Keratinocyte (primary cell): ENCODE results near the gene TNFRSF4. TPM values are rescaled to one million over a fixed set of nuclear protein-coding genes. Genes with fewer than 3 reads are reported as not detected.

Experiments used
- DNase-seq: peaks from one replicate; pipeline ENCODE4 v3.0.0-alpha.2; 2011; ENCODE audit warnings: low read depth, missing footprints, low spot score
- FAIRE-seq: peaks from 2 replicates; lab custom pipeline; 2011; peaks lifted over from hg19 to GRCh38; lab: Jason Lieb, UNC
- H2AFZ ChIP-seq: 2 replicates; pipeline ENCODE4 v1.6.0; 2012; ENCODE audit warnings: low read length, control low read depth, inconsistent platforms; ENCODE audit not compliant: control insufficient read depth
- H3K27ac ChIP-seq: 2 replicates; pipeline ENCODE4 v1.5.1; 2011; ENCODE audit warnings: low read length; ENCODE audit not compliant: control insufficient read depth, insufficient read depth
- H3K27me3 ChIP-seq: 3 replicates; pipeline ENCODE4 v1.6.0; 2011; ENCODE audit warnings: low read length; ENCODE audit not compliant: control insufficient read depth, insufficient read depth; ENCODE audit errors: extremely low read depth
- H3K36me3 ChIP-seq, 2 experiments: 2 replicates in 1 of 2; 3 replicates in 1 of 2; pipeline ENCODE4 v1.5.1; 2011; ENCODE audit warnings: low read length in 2 of 2, mild to moderate bottlenecking in 1 of 2; ENCODE audit not compliant: control insufficient read depth in 2 of 2, insufficient read depth in 2 of 2; ENCODE audit errors: extremely low read depth in 1 of 2
- H3K4me1 ChIP-seq: 3 replicates; pipeline ENCODE4 v1.5.1; 2011; ENCODE audit warnings: low read length; ENCODE audit not compliant: control insufficient read depth, insufficient read depth; ENCODE audit errors: extremely low read depth
- H3K4me2 ChIP-seq: 3 replicates; pipeline ENCODE4 v1.6.0; 2011; ENCODE audit warnings: low read depth, low read length; ENCODE audit not compliant: control insufficient read depth, insufficient read depth; ENCODE audit errors: extremely low read depth
- H3K4me3 ChIP-seq, 3 experiments: fragments of 200-600 bp in 1 of 3; sonication (generic) in 1 of 3; 2 replicates in 2 of 3; 3 replicates in 1 of 3; pipeline ENCODE4 v1.5.1; 2011 to 2016; ENCODE audit warnings: low read length in 3 of 3, mild to moderate bottlenecking in 3 of 3, control low read depth in 2 of 3, inconsistent platforms in 1 of 3, low read depth in 1 of 3, mixed read lengths in 1 of 3, mixed run types in 1 of 3, moderate library complexity in 1 of 3; ENCODE audit not compliant: control insufficient read depth in 2 of 3, insufficient read depth in 2 of 3; ENCODE audit errors: extremely low read depth in 1 of 3
- H3K79me2 ChIP-seq: 2 replicates; pipeline ENCODE4 v1.6.0; 2012; ENCODE audit warnings: low read length; ENCODE audit not compliant: control insufficient read depth, insufficient read depth
- H3K9ac ChIP-seq: 3 replicates; pipeline ENCODE4 v1.6.0; 2011; ENCODE audit warnings: low read length; ENCODE audit not compliant: control insufficient read depth, insufficient read depth; ENCODE audit errors: extremely low read depth
- H3K9me1 ChIP-seq: 3 replicates; pipeline ENCODE4 v1.6.0; 2011; ENCODE audit warnings: low read length; ENCODE audit not compliant: control insufficient read depth, insufficient read depth; ENCODE audit errors: extremely low read depth
- H3K9me3 ChIP-seq: 2 replicates; pipeline ENCODE4 v1.5.1; 2012; ENCODE audit warnings: low read depth, low read length; ENCODE audit not compliant: control insufficient read depth
- H4K20me1 ChIP-seq: 3 replicates; pipeline ENCODE4 v1.6.0; 2011; ENCODE audit warnings: low read length; ENCODE audit not compliant: control insufficient read depth, insufficient read depth; ENCODE audit errors: extremely low read depth
- EZH2 ChIP-seq: IDR thresholded peaks from one replicate; pipeline ENCODE4 v1.6.1; 2012; ENCODE audit warnings: inconsistent platforms, mild to moderate bottlenecking, low read length, moderate library complexity
- dilution Hi-C: fragments of 300-500 bp; cut with MboI; formaldehyde crosslinking; loops from one replicate; pipeline ENCODE4 v1.7.0; 2020; ENCODE audit warnings: low sequenced_read_pairs; ENCODE audit not compliant: extremely low pct_ligation_motif_present
- polyA plus RNA-seq, 5 experiments: library from polyadenylated mRNA; depleted of rRNA in 3 of 5; stranded (reverse) in 3 of 5; stranded (forward) in 1 of 5; unstranded in 1 of 5; fragments of >200 nt; gene quantifications; 1 replicate in 1 of 5; 2 replicates in 3 of 5; 3 replicates in 1 of 5; pipeline versions ENCODE4 v1.2.1 to v1.2.3, GENCODE V29; 2011 to 2012; ENCODE audit warnings: missing spikeins in 2 of 5, low read depth in 1 of 5, low replicate concordance in 1 of 5
- TF ChIP-seq, protein P1 (sequence below), 3 experiments: IDR thresholded peaks in 1 of 3; conservative IDR thresholded peaks in 1 of 3; optimal IDR thresholded peaks in 1 of 3; 2 replicates in 2 of 3; 3 replicates in 1 of 3; pipeline versions ENCODE3 to v1.5.1; 2011; ENCODE audit warnings: low read length in 3 of 3, mild to moderate bottlenecking in 3 of 3, moderate library complexity in 2 of 3, control low read depth in 1 of 3, inconsistent platforms in 1 of 3; ENCODE audit not compliant: insufficient read depth in 2 of 3; ENCODE audit errors: extremely low read depth in 1 of 3

TNFRSF4 gene
- polyA plus RNA-seq, 1 donor (not counting 4 experiments of a cell fraction or from before 2014, with no cell fraction given) = not detected

GRCh38 chr1:1241588-1242219, 27.8 kb upstream of the TNFRSF4 start:
- TF ChIP-seq, protein P1, sequence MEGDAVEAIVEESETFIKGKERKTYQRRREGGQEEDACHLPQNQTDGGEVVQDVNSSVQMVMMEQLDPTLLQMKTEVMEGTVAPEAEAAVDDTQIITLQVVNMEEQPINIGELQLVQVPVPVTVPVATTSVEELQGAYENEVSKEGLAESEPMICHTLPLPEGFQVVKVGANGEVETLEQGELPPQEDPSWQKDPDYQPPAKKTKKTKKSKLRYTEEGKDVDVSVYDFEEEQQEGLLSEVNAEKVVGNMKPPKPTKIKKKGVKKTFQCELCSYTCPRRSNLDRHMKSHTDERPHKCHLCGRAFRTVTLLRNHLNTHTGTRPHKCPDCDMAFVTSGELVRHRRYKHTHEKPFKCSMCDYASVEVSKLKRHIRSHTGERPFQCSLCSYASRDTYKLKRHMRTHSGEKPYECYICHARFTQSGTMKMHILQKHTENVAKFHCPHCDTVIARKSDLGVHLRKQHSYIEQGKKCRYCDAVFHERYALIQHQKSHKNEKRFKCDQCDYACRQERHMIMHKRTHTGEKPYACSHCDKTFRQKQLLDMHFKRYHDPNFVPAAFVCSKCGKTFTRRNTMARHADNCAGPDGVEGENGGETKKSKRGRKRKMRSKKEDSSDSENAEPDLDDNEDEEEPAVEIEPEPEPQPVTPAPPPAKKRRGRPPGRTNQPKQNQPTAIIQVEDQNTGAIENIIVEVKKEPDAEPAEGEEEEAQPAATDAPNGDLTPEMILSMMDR (optimal IDR thresholded peaks at IDR 0.05 in 1 of 3, IDR thresholded peaks at IDR 0.05 in 1 of 3, conservative IDR thresholded peaks at IDR 0.05 in 1 of 3; ENCODE audit: extremely low read depth in 1 of 3, insufficient read depth in 2 of 3, low read length in 3 of 3) = no peak
- no peak for TF ChIP-seq EZH2
- no peak overlapping the region for H3K9ac ChIP-seq
- no peak overlapping the region for H3K4me2 ChIP-seq
- no peaks in the 10 kb centered on the region for H3K9me1 ChIP-seq
- dilution Hi-C loops = no loop called here
- peaks cover 15% of the 10 kb centered on the region for H3K4me1 ChIP-seq
- no peak overlapping the region for H2AFZ ChIP-seq
- no peak overlapping the region for H3K27ac ChIP-seq
- H4K20me1 ChIP-seq = no peaks in the 10 kb centered on the region
- DNase-seq = no peak
- no peaks in the 10 kb centered on the region for H3K79me2 ChIP-seq
- no peaks in the 10 kb centered on the region for H3K9me3 ChIP-seq
- H3K27me3 ChIP-seq = peaks cover 14% of the 10 kb centered on the region
- no peaks in the 10 kb centered on the region for H3K36me3 ChIP-seq
- H3K4me3 ChIP-seq = no peak overlapping the region
- no peak for FAIRE-seq

DNA sequence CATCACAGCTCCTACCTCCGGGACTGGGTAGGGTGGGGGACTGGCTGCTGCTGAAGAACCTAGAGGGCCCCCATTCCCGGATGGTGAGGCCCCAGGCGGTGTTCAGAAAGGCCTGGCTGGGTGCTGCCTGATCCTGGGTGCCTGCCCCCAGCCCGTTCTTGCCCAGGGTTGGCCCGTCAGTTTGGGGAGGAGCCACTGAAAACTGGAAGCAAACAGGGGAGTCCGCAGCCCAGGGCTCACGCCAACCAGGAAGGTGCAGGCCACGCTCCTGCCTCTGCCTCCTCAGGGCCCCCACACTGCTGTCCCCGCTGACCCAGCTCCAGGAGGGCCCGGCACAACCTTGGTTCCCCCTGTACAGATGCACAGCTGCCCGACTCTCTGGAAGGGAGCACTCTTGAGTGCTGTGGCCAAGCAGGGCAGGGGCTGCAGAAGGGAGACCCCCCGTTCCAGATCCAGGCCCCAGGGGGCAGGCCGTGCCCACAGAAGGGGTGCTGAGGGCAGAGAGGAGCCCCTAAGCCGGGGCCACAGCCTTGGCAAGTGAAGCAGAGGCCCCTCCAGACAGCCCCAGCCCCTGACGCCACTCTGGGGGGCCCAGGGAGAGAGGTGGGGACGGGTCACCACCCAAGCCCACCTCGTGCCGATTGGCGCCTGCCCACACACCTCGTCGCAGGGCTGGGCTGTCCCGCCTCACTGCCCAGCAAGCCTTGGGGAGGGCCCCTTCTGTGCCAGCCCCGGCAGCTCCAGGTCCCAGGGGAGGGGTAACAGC, 27.1 kb upstream of the TNFRSF4 start:
- Histone ChIP-seq H4K20me1 (no peaks in the 10 kb centered on the region), H3K9ac (no peak overlapping the region), H2AFZ (no peak overlapping the region), H3K9me1 (no peaks in the 10 kb centered on the region), H3K36me3 (no peaks in the 10 kb centered on the region), H3K4me3 (no peak overlapping the region), H3K79me2 (no peaks in the 10 kb centered on the region), H3K27me3 (peaks cover 10% of the 10 kb centered on the region), H3K9me3 (no peaks in the 10 kb centered on the region), H3K4me2 (no peak overlapping the region), H3K27ac (no peak overlapping the region), H3K4me1 (peaks cover 15% of the 10 kb centered on the region)
- TF ChIP-seq EZH2 = no peak
- TF ChIP-seq, protein P1 (optimal IDR thresholded peaks at IDR 0.05 in 1 of 3, IDR thresholded peaks at IDR 0.05 in 1 of 3, conservative IDR thresholded peaks at IDR 0.05 in 1 of 3; ENCODE audit: extremely low read depth in 1 of 3, insufficient read depth in 2 of 3, low read length in 3 of 3) = no peak
- DNase-seq = no peak
- dilution Hi-C loops = no loop called here
- no peak for FAIRE-seq
